H9 (cell line): ENCODE measurements around the gene PDE1A. TPM values are rescaled to one million over a fixed set of nuclear protein-coding genes. Genes with fewer than 3 reads are reported as not detected.

Experiments
- DNase-seq: peaks from one replicate; pipeline ENCODE4 v3.0.0-alpha.2; 2017
- H2AFZ ChIP-seq: one replicate; pipeline ENCODE4 v1.6.1; 2013; ENCODE audit warnings: mild to moderate bottlenecking, low read length, control low read depth, moderate library complexity
- H2AK5ac ChIP-seq: 2 replicates; pipeline ENCODE4 v1.6.1; 2013; ENCODE audit warnings: low read length, control low read depth, mixed read lengths; ENCODE audit not compliant: insufficient read length
- H2BK120ac ChIP-seq: one replicate; pipeline ENCODE4 v1.6.1; 2013; ENCODE audit warnings: low read depth, mild to moderate bottlenecking, low read length, control low read depth, inconsistent platforms; ENCODE audit not compliant: poor library complexity, severe bottlenecking
- H2BK12ac ChIP-seq: 2 replicates; pipeline ENCODE4 v1.6.1; 2013; ENCODE audit warnings: low read length, control low read depth, mixed read lengths, low read depth; ENCODE audit not compliant: insufficient read length
- H2BK15ac ChIP-seq: 2 replicates; pipeline ENCODE4 v1.6.1; 2013; ENCODE audit warnings: low read depth, low read length, control low read depth
- H2BK20ac ChIP-seq: one replicate; pipeline ENCODE4 v1.6.1; 2013; ENCODE audit warnings: low read depth, mild to moderate bottlenecking, low read length, control low read depth, inconsistent platforms; ENCODE audit not compliant: poor library complexity, severe bottlenecking
- H2BK5ac ChIP-seq: 2 replicates; pipeline ENCODE4 v1.6.1; 2013; ENCODE audit warnings: low read length, control low read depth, mixed read lengths; ENCODE audit not compliant: insufficient read length
- H3K14ac ChIP-seq: 2 replicates; pipeline ENCODE4 v1.6.1; 2013; ENCODE audit warnings: low read length, control low read depth; ENCODE audit not compliant: insufficient read depth
- H3K18ac ChIP-seq: 2 replicates; pipeline ENCODE4 v1.6.1; 2013; ENCODE audit warnings: low read depth, mild to moderate bottlenecking, mixed read lengths, low read length, control low read depth; ENCODE audit not compliant: insufficient read length
- H3K23ac ChIP-seq: 2 replicates; pipeline ENCODE4 v1.6.1; 2013; ENCODE audit warnings: low read length, control low read depth, mixed read lengths, low read depth; ENCODE audit not compliant: insufficient read length
- H3K23me2 ChIP-seq: 2 replicates; pipeline ENCODE4 v1.6.1; 2013; ENCODE audit warnings: low read depth, mild to moderate bottlenecking, mixed read lengths, low read length, control low read depth; ENCODE audit not compliant: insufficient read length, poor library complexity, severe bottlenecking
- H3K27ac ChIP-seq: 2 replicates; pipeline ENCODE4 v1.5.1; 2013; ENCODE audit warnings: low read length, control low read depth, mixed read lengths, low read depth; ENCODE audit not compliant: insufficient read length
- H3K27me3 ChIP-seq: 2 replicates; pipeline ENCODE4 v1.6.1; 2013; ENCODE audit warnings: low read length, control low read depth, inconsistent platforms; ENCODE audit not compliant: insufficient read depth
- H3K4ac ChIP-seq: 2 replicates; pipeline ENCODE4 v1.6.1; 2013; ENCODE audit warnings: low read depth, mild to moderate bottlenecking, control low read depth, inconsistent platforms, low read length, moderate library complexity
- H3K4me1 ChIP-seq: 2 replicates; pipeline ENCODE4 v1.6.1; 2013; ENCODE audit warnings: low read length, control low read depth, inconsistent platforms; ENCODE audit not compliant: insufficient read depth
- H3K4me2 ChIP-seq: 2 replicates; pipeline ENCODE4 v1.6.1; 2013; ENCODE audit warnings: low read length, control low read depth, mixed read lengths; ENCODE audit not compliant: insufficient read length, insufficient read depth
- H3K56ac ChIP-seq: 2 replicates; pipeline ENCODE4 v1.6.1; 2013; ENCODE audit warnings: low read depth, mild to moderate bottlenecking, mixed read lengths, low read length, control low read depth; ENCODE audit not compliant: insufficient read length
- H3K79me1 ChIP-seq: 2 replicates; pipeline ENCODE4 v1.6.1; 2013; ENCODE audit warnings: low read depth, mild to moderate bottlenecking, moderate library complexity, low read length, control low read depth, inconsistent platforms; ENCODE audit not compliant: insufficient read depth, poor library complexity, severe bottlenecking
- H3K79me2 ChIP-seq: 2 replicates; pipeline ENCODE4 v1.6.1; 2013; ENCODE audit warnings: low read length, control low read depth, inconsistent platforms; ENCODE audit not compliant: insufficient read depth
- H3K9ac ChIP-seq: 2 replicates; pipeline ENCODE4 v1.6.1; 2013; ENCODE audit warnings: low read length, control low read depth, mixed read lengths; ENCODE audit not compliant: insufficient read length; ENCODE audit errors: extremely low read depth
- H3K9me3 ChIP-seq: one replicate; pipeline ENCODE4 v1.6.1; 2013; ENCODE audit warnings: low read depth, low read length, inconsistent platforms; ENCODE audit not compliant: control insufficient read depth
- H3T11ph ChIP-seq: one replicate; pipeline ENCODE4 v1.6.1; 2013; ENCODE audit warnings: mild to moderate bottlenecking, low read length, control low read depth, inconsistent platforms
- H4K20me1 ChIP-seq: one replicate; pipeline ENCODE4 v1.6.1; 2013; ENCODE audit not compliant: control insufficient read depth, insufficient read length, insufficient read depth
- H4K5ac ChIP-seq: 2 replicates; pipeline ENCODE4 v1.6.1; 2013; ENCODE audit warnings: low read depth, mild to moderate bottlenecking, mixed read lengths, low read length, control low read depth; ENCODE audit not compliant: insufficient read length
- H4K8ac ChIP-seq: replicated peaks from 2 replicates; pipeline ENCODE4 v1.6.1; 2013; ENCODE audit warnings: low read length, control low read depth, mixed read lengths, low read depth; ENCODE audit not compliant: insufficient read length
- H4K91ac ChIP-seq: 2 replicates; pipeline ENCODE4 v1.6.1; 2013; ENCODE audit warnings: low read depth, mild to moderate bottlenecking, moderate library complexity, mixed read lengths, low read length, control low read depth; ENCODE audit not compliant: insufficient read length
- H3K27ac Mint-ChIP-seq, 3 experiments: 2 replicates in 2 of 3; 3 replicates in 1 of 3; pipeline ENCODE4 v1.8.0; 2020 to 2021; ENCODE audit warnings: mixed read lengths in 3 of 3, mild to moderate bottlenecking in 1 of 3, moderate library complexity in 1 of 3
- H3K27me3 Mint-ChIP-seq: 2 replicates; pipeline ENCODE4 v1.8.0; 2021; ENCODE audit warnings: low read depth, mild to moderate bottlenecking, moderate library complexity, mixed read lengths
- H3K36me3 Mint-ChIP-seq, 3 experiments: 2 replicates in 2 of 3; 3 replicates in 1 of 3; pipeline ENCODE4 v1.8.0; 2020 to 2021; ENCODE audit warnings: low read depth in 3 of 3, mixed read lengths in 3 of 3; ENCODE audit not compliant: insufficient read depth in 1 of 3
- H3K4me1 Mint-ChIP-seq, 2 experiments: 2 replicates each; pipeline ENCODE4 v1.8.0; 2020; ENCODE audit warnings: mixed read lengths in 2 of 2
- H3K4me3 Mint-ChIP-seq, 2 experiments: 2 replicates in 1 of 2; 3 replicates in 1 of 2; pipeline ENCODE4 v1.8.0; 2020 to 2021; ENCODE audit warnings: mild to moderate bottlenecking in 2 of 2, mixed read lengths in 2 of 2, moderate library complexity in 1 of 2
- H3K9me3 Mint-ChIP-seq, 2 experiments: 2 replicates in 1 of 2; 3 replicates in 1 of 2; pipeline ENCODE4 v1.8.0; 2020; ENCODE audit warnings: mild to moderate bottlenecking in 2 of 2, mixed read lengths in 2 of 2, moderate library complexity in 1 of 2
- WGBS: extraction: QIAGEN DNeasy Blood & Tissue Kit; methylation state at CpG from one replicate; pipeline ENCODE4 v1.1.7; 2013; ENCODE audit warnings: missing lambda C conversion rate, low lambda C conversion rate, mixed read lengths; ENCODE audit not compliant: insufficient read length; ENCODE audit errors: extremely low coverage; 5-methylcytosine and 5-hydroxymethylcytosine counted together
- total RNA-seq: library from RNA; stranded (reverse); gene quantifications from 2 replicates; pipeline ENCODE4 v1.2.1, GENCODE V29; 2021
- TF ChIP-seq, protein P1 (sequence below): fragments of 200-600 bp; sonication (generic); conservative IDR thresholded peaks from 3 replicates; pipeline ENCODE4 v1.8.0; 2021; ENCODE audit warnings: antibody characterized with exemption, mild to moderate bottlenecking

Gene PDE1A
- total RNA-seq, 1 experiment from 2014 or later = 0.11 TPM

GRCh38 chr2:182097571-182098164 is 329.2 kb downstream of the PDE1A start:
- no peak overlapping the region for H2BK5ac ChIP-seq
- H3K9ac ChIP-seq = no peak overlapping the region
- H2BK120ac ChIP-seq = no peak overlapping the region
- no peak overlapping the region for H3K4ac ChIP-seq
- H2BK12ac ChIP-seq = no peak overlapping the region
- H3K79me1 ChIP-seq = no peaks in the 10 kb centered on the region
- no peak overlapping the region for H3K23ac ChIP-seq
- WGBS = no CpG with 5 or more reads among the region's 2 CpGs
- no peaks in the 10 kb centered on the region for H3K23me2 ChIP-seq
- H3K14ac ChIP-seq = no peak overlapping the region
- no peak overlapping the region for H2AFZ ChIP-seq
- no peak overlapping the region for H2BK15ac ChIP-seq
- H3K4me2 ChIP-seq = no peak overlapping the region
- no peak overlapping the region for H2BK20ac ChIP-seq
- no peak overlapping the region for H4K91ac ChIP-seq
- H4K20me1 ChIP-seq = no peaks in the 10 kb centered on the region
- H3K27me3 Mint-ChIP-seq = no peaks in the 10 kb centered on the region
- no peak overlapping the region for H2AK5ac ChIP-seq
- H3K9me3 Mint-ChIP-seq = peaks cover 5 to 6% of the 10 kb centered on the region in 2 experiments; a peak in 2 of 5 replicates
- peaks cover 0 to 7% (median 3%) of the 10 kb centered on the region in 3 experiments; a peak in 4 of 7 replicates for H3K36me3 Mint-ChIP-seq
- no peak for DNase-seq
- TF ChIP-seq, protein P1, sequence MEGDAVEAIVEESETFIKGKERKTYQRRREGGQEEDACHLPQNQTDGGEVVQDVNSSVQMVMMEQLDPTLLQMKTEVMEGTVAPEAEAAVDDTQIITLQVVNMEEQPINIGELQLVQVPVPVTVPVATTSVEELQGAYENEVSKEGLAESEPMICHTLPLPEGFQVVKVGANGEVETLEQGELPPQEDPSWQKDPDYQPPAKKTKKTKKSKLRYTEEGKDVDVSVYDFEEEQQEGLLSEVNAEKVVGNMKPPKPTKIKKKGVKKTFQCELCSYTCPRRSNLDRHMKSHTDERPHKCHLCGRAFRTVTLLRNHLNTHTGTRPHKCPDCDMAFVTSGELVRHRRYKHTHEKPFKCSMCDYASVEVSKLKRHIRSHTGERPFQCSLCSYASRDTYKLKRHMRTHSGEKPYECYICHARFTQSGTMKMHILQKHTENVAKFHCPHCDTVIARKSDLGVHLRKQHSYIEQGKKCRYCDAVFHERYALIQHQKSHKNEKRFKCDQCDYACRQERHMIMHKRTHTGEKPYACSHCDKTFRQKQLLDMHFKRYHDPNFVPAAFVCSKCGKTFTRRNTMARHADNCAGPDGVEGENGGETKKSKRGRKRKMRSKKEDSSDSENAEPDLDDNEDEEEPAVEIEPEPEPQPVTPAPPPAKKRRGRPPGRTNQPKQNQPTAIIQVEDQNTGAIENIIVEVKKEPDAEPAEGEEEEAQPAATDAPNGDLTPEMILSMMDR = no peak
- H3K27me3 ChIP-seq = no peaks in the 10 kb centered on the region
- H4K5ac ChIP-seq = no peak overlapping the region
- H3K4me1 ChIP-seq = no peaks in the 10 kb centered on the region
- peaks cover 4 to 6% of the 10 kb centered on the region in 2 experiments; a peak in 3 of 4 replicates for H3K4me1 Mint-ChIP-seq
- H3K27ac ChIP-seq = no peak overlapping the region
- no peaks in the 10 kb centered on the region for H3K9me3 ChIP-seq
- no peak overlapping the region for H3K56ac ChIP-seq
- H3K27ac Mint-ChIP-seq = no peak overlapping the region
- no peak overlapping the region for H3K18ac ChIP-seq
- H3K79me2 ChIP-seq = no peaks in the 10 kb centered on the region
- H3T11ph ChIP-seq = no peak overlapping the region
- H4K8ac ChIP-seq = no peak overlapping the region
- H3K4me3 Mint-ChIP-seq = no peak overlapping the region
